Peyer's patch (tissue), 4 donors: ENCODE results near the gene SSR2. TPM values are rescaled to one million over a fixed set of nuclear protein-coding genes. Genes with fewer than 3 reads are reported as not detected.
A peak's percentile ranks its signal among the peaks of the same experiment; 100 is the strongest.

Source experiments
- DNase-seq, 3 donors: peaks; one replicate each; pipeline ENCODE4 v3.0.0-alpha.2; 2017 to 2019
- H3K27ac ChIP-seq, 4 donors: fragments of 200-600 bp; sonication (generic); one replicate each; pipeline ENCODE4 v1.5.1; 2016 to 2019
- H3K27me3 ChIP-seq, 2 donors: fragments of 200-600 bp; sonication (generic); one replicate each; pipeline ENCODE4 v1.5.1; 2019
- H3K36me3 ChIP-seq, 3 donors: fragments of 200-600 bp; sonication (generic); one replicate each; pipeline ENCODE4 v1.5.1; 2016 to 2019
- H3K4me1 ChIP-seq, 4 donors: fragments of 200-600 bp; sonication (generic); one replicate each; pipeline ENCODE4 v1.5.1; 2016 to 2019
- H3K4me3 ChIP-seq, 4 donors: fragments of 200-600 bp; sonication (generic); 1 replicate in 3 of 4; 2 replicates in 1 of 4; pipeline ENCODE4 v1.5.1; 2016 to 2019; ENCODE audit warnings: mild to moderate bottlenecking in 1 of 4
- H3K9me3 ChIP-seq, 4 donors: fragments of 200-600 bp; sonication (generic); one replicate each; pipeline ENCODE4 v1.5.1; 2016 to 2019; ENCODE audit warnings: mild to moderate bottlenecking in 1 of 4
- POLR2A ChIP-seq, 2 donors: fragments of 450-650 bp; IDR thresholded peaks; one replicate each; pipeline ENCODE4 v1.5.1; 2017; ENCODE audit warnings: antibody characterized with exemption in 2 of 2, mild to moderate bottlenecking in 2 of 2, moderate library complexity in 2 of 2
- total RNA-seq, 4 donors: library from RNA; depleted of rRNA; stranded (reverse); fragments of >200 nt; gene quantifications; one replicate each; pipeline ENCODE4 v1.1.0, GENCODE V29; 2016
- TF ChIP-seq, protein P1 (sequence below), 6 experiments: fragments of 450-650 bp in 4 of 6; fragments of 200-600 bp in 2 of 6; sonication (generic) in 1 of 6; IDR thresholded peaks; one replicate each; pipeline ENCODE4 v1.5.1; 2017 to 2019; ENCODE audit warnings: antibody characterized with exemption in 6 of 6, mild to moderate bottlenecking in 3 of 6, moderate library complexity in 1 of 6

Gene SSR2
- total RNA-seq, 4 donors from 2014 or later = 133 to 269 (median 202) TPM

DNA sequence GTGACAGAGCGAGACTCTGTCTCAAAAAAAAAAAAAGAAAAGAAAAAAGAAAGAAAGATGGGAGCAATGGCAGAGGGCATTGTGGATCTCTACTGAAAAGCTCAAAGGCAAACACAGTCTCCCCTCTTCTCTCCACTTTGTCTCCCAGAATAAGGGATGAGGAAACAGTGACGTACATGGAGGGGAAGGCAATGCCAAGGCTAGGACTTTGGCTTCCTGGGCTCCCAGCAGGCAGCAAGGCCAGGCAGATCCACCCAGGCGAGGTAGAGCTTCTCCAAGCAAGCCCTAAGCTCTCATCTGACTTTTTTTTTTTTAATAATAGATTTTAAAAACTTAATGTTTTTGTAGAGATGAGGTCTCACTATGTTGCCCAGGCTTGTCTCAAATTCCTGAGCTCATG lies 47.0 kb downstream of the SSR2 start:
- no peak for TF ChIP-seq POLR2A (IDR thresholded peaks at IDR 0.05)
- TF ChIP-seq, protein P1, sequence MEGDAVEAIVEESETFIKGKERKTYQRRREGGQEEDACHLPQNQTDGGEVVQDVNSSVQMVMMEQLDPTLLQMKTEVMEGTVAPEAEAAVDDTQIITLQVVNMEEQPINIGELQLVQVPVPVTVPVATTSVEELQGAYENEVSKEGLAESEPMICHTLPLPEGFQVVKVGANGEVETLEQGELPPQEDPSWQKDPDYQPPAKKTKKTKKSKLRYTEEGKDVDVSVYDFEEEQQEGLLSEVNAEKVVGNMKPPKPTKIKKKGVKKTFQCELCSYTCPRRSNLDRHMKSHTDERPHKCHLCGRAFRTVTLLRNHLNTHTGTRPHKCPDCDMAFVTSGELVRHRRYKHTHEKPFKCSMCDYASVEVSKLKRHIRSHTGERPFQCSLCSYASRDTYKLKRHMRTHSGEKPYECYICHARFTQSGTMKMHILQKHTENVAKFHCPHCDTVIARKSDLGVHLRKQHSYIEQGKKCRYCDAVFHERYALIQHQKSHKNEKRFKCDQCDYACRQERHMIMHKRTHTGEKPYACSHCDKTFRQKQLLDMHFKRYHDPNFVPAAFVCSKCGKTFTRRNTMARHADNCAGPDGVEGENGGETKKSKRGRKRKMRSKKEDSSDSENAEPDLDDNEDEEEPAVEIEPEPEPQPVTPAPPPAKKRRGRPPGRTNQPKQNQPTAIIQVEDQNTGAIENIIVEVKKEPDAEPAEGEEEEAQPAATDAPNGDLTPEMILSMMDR (IDR thresholded peaks at IDR 0.05) = no peak
- no peak overlapping the region for H3K4me3 ChIP-seq
- H3K9me3 ChIP-seq = no peaks in the 10 kb centered on the region
- peaks cover 0 to 14% (median 0%) of the 10 kb centered on the region in 3 donors for H3K36me3 ChIP-seq
- H3K27ac ChIP-seq = peak overlapping the region; percentile 0 to 99 (median 94)
- no peaks in the 10 kb centered on the region for H3K27me3 ChIP-seq
- DNase-seq = no peak
- H3K4me1 ChIP-seq = peaks cover 0 to 84% (median 41%) of the 10 kb centered on the region in 4 donors

DNA sequence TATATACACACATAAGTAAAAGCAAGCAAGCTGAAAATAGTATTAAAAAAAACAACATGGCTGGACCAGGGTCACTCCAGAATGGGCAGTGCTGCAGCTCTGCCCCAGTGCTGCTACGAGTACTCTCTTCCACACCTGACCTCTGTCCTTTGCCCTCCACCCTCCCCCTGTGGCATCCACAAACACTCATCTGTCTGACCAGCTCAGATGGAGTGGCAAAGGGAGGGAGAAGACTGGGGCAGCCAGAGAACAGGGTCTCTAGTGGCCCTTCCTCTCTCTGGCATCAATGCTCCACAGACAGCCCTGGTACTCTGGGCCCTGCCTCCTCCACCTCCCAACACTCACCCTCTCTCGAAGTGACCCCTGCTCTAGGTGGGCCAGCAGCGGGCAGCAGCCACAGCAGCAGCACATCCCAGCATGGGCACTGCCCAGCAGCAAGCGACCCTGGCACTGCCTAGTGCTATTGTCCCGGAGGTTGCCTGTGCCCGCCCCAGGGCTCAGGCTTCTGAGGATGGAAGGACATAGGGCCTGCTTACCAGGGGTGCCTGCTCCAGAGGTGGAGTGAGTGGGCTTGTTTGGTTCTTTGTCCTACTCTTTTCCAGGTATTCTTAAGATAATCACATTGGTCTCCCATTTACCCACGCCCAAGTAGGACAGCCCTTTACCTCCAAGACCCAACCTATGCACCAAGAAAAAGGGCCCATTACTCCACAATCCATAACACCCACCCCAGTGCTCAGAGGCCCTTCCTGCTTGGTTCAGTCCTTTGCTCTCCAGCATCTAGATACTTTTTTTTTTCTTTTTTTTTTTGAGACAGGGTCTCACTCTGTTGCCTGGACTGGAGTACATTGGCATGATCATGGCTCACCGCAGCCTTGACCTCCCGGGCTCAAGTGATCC lies 48.6 kb downstream of the SSR2 start:
- Histone ChIP-seq H3K9me3 (no peaks in the 10 kb centered on the region), H3K4me3 (no peak overlapping the region), H3K36me3 (peaks cover 0 to 30% (median 0%) of the 10 kb centered on the region in 3 donors), H3K4me1 (peaks cover 0 to 95% (median 55%) of the 10 kb centered on the region in 4 donors), H3K27ac (peak overlapping the region in 1 of 4 donors; percentile 62), H3K27me3 (no peaks in the 10 kb centered on the region)
- no peak for DNase-seq
- TF ChIP-seq POLR2A (IDR thresholded peaks at IDR 0.05) = no peak
- TF ChIP-seq, protein P1 (IDR thresholded peaks at IDR 0.05) = no peak

DNA sequence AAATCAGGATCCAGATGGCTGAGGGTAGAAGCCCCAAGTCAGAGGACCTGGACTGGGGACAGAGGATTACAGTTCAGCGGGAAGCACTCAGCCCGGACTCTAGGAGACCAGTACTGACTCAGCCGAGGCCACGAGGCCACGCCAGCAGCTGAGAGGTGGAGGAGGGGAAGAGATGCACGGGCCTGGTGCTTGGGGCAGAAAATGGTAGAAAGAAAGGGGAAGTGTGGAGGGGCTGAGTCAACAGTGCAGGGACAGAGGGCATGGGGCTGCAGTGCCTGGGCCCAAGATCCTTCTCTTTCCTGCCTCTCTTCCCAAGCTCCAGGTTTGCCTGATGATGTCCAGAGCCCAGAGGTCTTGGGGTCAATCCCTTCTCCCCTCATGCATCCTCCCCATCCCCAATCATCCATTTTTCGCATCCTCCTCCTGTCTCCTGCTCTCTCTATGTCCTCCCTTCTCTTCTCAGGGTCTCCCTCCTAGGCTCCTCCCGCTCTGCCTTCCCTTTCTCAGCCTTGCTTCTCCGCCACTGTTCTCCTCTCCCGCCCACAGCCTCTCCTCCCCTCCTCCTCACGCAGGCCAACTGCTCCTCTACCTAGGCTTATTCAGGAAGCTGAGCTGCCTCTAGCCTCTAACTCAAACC lies 50.1 kb downstream of the SSR2 start:
- peaks cover 0 to 85% (median 53%) of the 10 kb centered on the region in 4 donors for H3K4me1 ChIP-seq

DNA sequence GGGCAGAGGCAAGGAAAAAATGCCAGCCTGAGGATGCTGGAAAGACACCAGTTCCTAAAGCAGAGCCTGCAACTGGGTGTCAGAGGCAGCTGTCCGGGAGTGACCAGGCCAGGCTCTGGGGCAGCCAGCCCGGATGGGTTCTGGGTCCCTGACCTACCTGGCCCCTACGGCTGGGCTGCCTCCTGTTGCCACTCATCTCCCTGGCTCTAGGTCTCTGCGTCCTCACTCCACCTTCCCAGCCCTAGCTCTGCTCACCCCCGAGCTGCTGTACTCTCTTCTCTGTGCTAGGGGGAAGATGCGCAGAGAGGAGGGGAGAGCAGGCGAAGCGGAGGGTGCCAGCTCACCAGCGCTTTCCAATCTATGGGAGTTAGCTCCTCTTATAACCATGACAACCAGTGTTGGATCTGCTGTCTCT lies 51.4 kb downstream of the SSR2 start:
- Histone ChIP-seq H3K4me3 (no peak overlapping the region), H3K9me3 (no peaks in the 10 kb centered on the region), H3K27me3 (no peaks in the 10 kb centered on the region), H3K36me3 (peaks cover 0 to 58% (median 0%) of the 10 kb centered on the region in 3 donors), H3K4me1 (peaks cover 0 to 73% (median 47%) of the 10 kb centered on the region in 4 donors), H3K27ac (peak overlapping the region in 3 of 4 donors; percentile 34 to 72 (median 63))
- TF ChIP-seq, protein P1 (IDR thresholded peaks at IDR 0.05) = no peak
- TF ChIP-seq POLR2A (IDR thresholded peaks at IDR 0.05) = no peak
- DNase-seq = no peak

More for the DNA sequence above, 50.1 kb downstream of the SSR2 start:
- Histone ChIP-seq H3K27ac (peak overlapping the region; percentile 13 to 72 (median 44)), H3K27me3 (no peaks in the 10 kb centered on the region), H3K36me3 (peaks cover 0 to 45% (median 0%) of the 10 kb centered on the region in 3 donors), H3K4me3 (no peak overlapping the region), H3K9me3 (no peaks in the 10 kb centered on the region)
- DNase-seq = peak in 2 of 3 donors; percentile 80 to 85
- TF ChIP-seq POLR2A (IDR thresholded peaks at IDR 0.05) = no peak
- TF ChIP-seq, protein P1 (IDR thresholded peaks at IDR 0.05) = no peak

DNA sequence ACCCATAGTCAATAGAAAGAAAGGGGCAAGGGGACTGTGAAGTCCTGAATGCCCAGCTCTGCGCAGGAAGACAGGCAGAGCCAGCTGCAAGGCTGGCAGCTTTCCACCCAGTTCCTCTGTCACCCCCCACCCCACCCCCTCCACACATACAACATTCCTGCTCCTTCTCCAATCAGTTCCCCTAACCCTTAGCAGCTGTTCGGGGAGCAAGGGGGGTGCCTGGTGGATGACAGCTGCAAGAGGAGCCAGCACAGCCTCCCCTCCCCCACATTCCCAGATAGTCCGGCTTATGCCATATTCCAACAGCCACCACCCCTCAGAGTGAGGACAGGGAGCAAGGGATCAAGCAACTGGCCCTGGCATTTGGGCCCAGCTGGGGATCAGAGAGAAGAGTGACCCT lies 52.1 kb downstream of the SSR2 start:
- Histone ChIP-seq H3K9me3 (no peaks in the 10 kb centered on the region), H3K36me3 (peaks cover 0 to 65% (median 0%) of the 10 kb centered on the region in 3 donors), H3K27ac (peak overlapping the region in 3 of 4 donors; percentile 60 to 72 (median 63)), H3K4me3 (no peak overlapping the region), H3K4me1 (peaks cover 0 to 66% (median 43%) of the 10 kb centered on the region in 4 donors), H3K27me3 (no peaks in the 10 kb centered on the region)
- DNase-seq = no peak
- TF ChIP-seq POLR2A (IDR thresholded peaks at IDR 0.05) = no peak
- TF ChIP-seq, protein P1 (IDR thresholded peaks at IDR 0.05) = no peak
